NCI-H460 (cell line): ENCODE data around the gene C10orf53. TPM values are rescaled to one million over a fixed set of nuclear protein-coding genes. Genes with fewer than 3 reads are reported as not detected.

Source experiments
- DNase-seq: peaks from one replicate; pipeline ENCODE4 v3.0.0-alpha.2; 2016; ENCODE audit warnings: low read depth; ENCODE audit errors: extremely low read depth
- polyA plus RNA-seq: library from polyadenylated mRNA; depleted of rRNA; stranded (reverse); fragments of >200 nt; gene quantifications from 2 replicates; pipeline ENCODE4 v1.2.3, GENCODE V29; 2014; cell fraction: nucleus; rRNA removed
- total RNA-seq: library from RNA; depleted of rRNA; stranded (reverse); fragments of >200 nt; shearing (Covaris generic); gene quantifications from 2 replicates; pipeline ENCODE4 v1.2.3, GENCODE V29; 2014; rRNA removed

Gene C10orf53, protein sequence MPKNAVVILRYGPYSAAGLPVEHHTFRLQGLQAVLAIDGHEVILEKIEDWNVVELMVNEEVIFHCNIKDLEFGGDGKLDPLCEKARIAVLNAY
- total RNA-seq, result not detected in 2 replicates
- polyA plus RNA-seq, result not detected in 2 replicates

DNA sequence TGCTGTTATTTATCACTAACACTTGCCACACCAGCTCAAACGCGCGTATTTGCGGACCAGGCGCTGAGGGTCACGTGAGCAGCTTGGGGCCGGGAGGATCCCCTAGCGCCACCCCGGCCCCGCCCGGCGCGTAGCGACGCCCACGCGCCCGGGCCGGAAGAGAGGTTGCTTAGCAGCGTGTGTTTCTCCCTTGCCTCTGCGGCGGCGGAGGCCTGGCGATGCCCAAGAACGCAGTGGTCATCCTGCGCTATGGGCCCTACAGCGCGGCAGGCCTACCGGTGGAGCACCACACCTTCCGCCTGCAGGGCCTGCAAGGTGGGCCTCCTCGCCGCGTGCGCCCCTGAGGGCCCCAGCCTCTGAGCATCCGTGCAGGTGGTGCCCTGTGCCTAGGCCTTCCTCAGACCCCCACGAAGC is at the start of gene C10orf53:
C10orf53 (plus strand) TSS at position 172 of the 414 bp plus-strand sequence; CDS start at position 219, 47 bp downstream.
- peak; percentile 46 for DNase-seq

DNA sequence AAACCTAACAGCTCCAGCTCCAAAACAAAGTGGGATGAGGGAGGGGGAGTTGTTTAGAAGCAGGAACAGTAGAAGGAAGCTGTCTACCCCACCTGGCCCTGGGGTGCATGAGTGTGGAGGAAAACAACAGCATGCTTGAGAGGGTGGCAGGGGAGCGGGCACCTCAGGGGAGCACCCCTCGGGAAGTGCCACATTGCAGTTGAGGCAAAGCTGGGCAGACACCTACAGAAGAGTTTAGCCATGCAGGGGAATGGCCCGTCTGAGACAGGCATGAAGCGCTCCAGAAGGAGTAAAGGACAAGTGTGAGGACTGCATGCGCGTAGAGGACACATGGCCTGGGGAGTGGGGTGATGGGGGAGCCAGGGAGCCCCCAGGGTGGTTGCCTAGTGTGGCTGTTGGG is 47.5 kb upstream of the C10orf53 start:
- no peak for DNase-seq

DNA sequence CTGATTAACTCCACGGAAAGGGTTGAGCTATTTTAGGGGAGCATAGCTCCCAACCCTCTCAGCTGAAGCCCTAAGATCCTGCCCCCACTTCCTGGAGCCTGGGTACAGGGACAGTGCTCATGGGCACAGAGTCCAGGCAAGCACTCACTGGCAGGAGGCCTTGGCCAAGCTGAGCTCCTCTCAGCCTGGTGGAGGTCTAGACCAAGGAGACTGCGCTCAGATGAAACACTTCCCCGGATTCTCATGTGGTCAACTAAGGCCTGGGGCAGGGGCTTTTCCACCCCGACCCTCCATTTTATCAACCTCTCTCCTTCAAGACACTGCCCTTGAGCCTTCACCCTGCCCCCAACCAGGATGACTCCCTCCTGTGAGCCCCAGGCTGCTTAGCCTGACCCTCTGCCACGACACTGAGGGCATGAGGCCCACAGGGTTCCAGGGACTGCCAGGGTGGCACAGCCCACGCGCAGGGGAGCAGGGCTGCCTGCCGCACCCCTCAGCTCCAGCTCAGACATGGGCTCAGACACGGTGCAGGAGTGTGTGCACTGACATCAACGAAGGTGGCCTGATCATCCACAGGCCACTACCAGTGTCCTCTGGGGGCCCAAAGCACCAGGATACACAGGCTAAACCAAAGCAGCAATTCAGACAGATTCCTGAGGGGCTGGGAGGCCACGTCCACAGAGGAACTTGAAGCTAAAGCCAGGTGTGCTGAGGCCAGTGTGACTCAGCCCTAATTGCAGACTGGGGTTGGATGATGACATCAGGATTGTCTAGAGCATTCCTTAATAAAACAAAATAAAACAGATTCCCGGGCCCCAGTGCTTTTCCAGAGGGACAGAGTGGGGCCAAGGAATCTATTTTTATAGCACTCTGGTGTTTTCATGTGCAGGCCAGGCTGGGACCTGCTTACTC is 46.8 kb upstream of the C10orf53 start:
- DNase-seq, result no peak

DNA sequence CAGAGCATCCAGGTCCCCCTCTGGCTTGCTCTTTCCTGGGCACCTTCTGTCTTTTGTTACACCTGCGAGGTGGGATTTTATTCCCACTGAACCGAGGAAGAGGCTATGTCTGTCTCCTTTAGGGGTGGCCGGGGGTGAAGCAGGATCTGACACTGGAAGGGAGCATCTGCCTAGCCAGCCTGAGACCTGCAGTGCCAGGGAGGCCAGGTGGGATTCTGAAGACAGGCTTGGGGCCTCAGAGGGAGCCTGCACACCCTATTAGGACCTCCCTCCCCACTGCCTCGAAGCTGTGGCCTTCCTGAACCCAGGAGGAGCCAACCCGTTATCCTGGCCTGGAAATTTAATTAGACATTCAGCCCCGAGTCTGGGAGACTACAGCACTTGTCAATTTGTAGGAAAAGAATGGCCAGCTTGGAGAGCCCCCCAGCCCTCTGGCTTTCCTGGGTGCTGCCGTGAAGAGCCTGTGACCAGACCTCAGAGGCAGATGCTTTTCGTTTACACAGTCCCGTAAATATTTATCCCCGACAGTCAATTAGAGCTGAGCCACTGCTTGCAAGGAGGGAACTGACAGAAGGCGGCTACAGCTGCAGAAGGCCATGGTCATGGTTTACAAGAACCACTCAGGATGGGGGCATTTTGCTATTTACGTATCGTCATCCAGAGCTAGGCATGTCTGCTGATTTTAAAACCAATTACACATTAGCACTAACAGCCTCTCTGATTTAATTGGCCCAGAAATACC is 46.0 kb upstream of the C10orf53 start:
- no peak for DNase-seq

DNA sequence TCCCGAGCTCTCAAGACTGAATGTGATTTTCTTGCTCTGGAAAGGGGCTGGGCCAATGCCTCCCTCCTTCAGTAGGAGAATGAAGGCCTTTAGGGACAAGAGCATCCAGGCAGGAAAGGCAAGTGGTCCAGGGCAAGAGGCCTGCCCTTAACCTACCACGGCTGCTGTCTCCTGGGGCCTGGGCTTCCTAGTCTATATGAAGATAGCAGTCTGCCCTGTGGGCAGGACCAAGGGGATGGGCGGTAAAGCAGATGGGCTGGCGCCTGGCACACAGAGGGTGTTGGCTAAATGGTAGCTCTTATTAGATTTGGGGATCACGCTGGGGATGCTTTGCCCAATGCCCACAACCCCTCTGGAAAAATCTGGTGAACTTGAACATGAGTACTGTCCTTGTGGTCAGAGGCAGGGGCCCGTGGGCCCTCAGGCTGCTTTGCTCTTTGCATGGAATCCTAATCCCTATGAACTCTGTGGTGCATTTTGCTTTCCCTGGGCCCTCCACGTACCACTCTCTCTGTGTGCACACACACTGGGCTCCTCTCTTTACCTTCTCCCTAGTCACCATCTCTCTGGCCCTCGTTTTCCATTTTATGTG is 45.3 kb upstream of the C10orf53 start:
- DNase-seq, result no peak

DNA sequence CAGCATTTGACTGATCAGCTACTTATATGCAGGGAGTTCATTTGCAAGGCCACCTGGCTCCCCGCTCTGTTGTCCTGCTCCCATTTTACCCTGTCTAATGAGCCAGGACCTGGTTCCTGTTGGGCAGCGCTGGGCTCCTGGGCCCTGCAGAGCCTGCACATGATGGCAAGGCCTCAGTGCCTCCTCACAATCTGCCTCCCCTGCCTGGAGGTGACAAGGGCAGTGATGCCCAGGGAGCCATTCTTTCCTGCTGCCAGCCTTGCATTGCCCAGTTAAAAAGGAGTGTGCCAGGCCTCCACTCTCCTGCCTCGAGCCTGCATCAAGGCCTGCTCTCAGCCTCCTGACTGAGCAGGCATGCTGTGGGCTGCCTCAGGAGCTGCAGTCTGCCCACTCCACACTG is 37.1 kb upstream of the C10orf53 start:
- DNase-seq, result no peak

DNA sequence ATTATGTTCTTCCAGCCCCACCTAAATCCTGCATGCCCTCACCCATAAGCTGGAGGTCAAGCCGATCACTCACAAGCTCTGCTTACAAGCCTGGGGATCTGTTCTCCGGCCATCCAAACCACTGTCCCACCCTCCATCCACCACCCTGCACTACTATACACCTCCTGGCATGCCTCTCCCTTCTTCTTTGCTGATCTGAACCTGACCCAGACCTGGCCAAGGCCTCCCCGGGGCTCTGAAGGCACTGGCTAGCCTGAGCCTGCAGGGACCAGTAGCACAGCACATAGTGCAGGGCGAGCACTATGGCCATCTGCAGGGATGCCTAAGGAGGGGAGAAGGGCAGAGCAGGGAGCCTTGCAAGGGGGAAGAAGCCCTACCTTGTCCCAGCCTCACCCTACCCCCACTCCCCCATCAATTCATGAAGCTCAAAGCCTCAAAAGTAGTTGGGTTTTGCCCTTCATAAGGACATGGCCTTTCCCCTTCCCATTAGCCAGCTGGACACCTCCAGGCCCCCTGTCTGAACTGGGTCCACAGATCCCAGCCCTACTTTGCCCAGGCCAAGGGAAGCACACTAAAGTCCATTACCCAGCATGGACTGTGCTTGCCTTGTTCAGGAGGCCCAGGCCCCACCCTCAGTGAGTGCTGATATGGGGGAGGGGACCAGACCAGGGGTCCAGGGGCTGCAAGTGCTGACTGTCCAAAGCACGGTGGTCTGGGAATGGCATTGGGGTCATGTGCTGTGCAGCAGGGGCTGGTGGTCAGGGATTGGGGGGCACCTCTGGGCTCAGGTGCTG is 36.0 kb upstream of the C10orf53 start:
- no peak for DNase-seq

DNA sequence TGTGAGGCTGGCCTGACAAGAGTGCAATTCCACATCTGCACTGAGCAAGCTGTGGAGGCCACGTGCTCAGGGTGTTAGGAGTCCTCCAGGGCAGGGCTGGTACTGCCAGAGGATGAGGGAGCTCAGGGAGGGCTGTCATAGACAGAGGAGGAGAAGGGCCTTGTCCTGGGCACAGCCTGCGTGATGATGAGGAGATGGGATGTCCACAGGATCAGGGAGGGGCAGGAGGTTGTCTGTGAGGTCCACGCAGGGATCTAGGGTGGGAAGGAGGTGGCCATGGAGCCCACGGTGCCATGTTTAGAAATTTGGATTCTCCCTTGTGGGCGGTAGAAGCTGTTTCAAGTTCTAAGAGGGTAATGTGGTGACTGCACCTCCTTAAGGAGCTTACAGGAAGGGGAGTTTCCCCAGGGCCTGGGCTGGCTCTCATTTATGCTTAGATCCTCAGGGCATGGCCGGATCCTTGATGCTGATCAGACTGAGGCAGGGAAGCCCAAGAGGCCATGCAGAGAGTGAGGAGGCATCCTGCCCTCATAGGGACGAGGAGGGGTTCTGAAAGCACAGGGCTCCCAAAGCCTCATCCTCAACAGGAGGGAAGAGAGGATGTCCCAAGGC is 35.3 kb upstream of the C10orf53 start:
- no peak for DNase-seq

DNA sequence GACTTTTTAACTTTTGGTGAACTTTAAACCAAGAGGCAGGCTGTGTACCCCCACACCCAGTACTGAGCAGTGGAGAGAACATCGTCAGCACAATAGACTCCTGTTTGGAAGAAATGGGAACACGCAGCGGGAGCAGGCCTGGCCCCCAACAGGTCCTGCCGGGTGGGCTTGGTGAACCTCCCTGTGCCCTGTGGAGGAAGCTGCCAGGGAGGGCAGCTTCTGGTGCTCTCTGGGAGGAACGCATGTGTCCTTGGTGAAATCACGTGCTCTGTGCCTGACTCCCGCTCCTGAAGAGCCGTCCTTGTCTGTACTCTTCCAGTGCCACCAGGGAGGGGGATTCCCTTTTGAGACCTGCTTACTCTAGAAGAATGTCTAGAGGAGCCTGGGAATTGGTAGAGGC is 34.0 kb upstream of the C10orf53 start:
- DNase-seq, result no peak

DNA sequence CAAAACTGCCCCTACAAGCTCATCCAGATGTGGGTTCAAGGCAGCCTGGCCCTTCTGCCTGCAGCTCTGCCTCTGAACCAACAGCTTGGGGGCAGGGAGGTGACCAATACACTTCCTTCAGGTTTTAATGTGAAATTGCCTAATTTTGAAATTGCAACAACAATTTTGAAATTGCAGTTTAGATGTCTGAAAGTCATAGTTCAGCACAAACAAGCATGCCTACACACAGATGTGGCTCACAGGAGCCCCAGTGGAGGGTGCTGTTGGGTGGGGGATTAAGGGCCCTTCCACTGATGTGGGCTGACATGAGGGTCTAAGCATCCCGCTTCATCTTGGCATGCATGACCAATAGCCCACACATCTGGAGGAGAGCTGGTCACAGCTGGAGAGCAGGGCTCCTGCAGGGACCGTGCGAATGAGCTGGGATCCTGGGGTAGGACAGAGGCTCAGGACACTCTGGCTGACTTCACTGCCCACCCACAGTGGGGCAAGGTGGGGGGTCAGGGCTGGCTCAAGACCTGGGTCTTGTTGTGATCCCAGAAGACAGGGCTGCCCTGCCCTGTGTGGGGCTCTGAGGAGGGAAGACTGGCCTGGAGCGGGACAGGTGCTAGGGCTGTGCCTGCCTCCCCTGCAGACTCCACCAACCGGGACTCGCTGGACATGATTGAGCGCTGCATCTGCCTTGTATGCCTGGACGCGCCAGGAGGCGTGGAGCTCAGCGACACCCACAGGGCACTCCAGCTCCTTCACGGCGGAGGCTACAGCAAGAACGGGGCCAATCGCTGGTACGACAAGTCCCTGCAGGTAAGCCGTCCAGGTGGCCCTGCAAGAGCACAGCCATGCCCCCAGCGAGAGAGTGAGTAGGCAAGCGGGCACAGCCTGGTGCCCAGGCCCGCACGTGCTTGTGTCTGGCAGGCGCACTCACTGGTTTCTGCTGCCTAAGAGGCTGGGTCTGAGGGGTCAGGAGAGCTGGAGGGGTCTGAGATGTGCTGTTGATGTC is 33.3 kb upstream of the C10orf53 start:
- DNase-seq, result no peak

DNA sequence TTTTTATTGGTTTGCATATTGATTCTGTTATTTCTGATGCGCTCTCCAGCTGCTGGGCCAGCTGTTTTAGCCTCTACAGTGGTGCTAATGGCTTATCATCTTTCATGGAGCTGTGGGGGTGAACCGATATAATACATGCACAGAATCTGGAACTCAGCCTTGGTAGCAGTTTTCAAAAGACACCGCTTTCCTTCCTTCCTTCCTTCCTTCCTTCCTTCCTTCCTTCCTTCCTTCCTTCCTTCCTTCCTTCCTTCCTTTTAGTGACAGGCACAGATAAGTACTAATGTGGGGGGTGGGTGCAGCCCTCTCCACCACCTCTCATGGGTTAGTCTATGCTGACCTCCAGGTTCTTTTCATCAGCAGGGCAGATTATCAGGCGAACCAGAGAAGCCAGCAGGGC is 31.9 kb upstream of the C10orf53 start:
- no peak for DNase-seq

DNA sequence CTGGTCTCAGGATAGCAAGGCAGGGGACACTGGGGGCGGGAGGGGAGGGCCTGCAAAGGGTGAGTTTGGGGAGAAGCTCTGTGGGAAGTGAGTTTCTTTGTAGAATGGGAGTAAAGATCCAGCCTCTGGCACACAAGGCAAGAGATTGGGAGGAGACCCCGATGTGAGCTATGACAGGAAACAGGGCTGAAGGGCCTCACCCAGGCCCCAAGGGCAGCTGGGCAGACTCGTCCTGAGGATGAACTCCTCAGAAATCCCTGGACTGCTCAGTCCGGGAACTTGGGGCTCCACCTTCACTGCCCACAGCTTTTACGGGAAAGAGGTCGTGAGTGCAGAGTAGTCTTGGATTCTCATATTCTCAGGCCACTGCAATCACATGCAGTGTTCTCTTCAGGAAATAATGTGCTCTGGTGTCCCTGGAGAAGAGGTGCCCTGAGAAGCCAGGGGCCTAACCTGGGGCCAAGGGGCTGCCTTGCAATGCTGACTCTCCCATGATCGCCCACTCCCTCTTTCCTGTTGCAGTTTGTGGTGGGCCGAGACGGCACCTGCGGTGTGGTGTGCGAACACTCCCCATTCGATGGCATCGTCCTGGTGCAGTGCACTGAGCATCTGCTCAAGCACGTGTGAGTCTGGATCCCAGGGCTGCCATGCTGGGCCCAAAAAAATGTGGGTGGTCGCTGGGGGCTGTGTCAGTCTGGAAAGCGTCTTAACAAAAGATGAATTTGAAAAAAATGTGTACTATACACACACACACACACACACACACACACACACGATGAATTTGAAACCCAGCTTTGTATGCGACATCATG is 31.3 kb upstream of the C10orf53 start:
- DNase-seq, result no peak

DNA sequence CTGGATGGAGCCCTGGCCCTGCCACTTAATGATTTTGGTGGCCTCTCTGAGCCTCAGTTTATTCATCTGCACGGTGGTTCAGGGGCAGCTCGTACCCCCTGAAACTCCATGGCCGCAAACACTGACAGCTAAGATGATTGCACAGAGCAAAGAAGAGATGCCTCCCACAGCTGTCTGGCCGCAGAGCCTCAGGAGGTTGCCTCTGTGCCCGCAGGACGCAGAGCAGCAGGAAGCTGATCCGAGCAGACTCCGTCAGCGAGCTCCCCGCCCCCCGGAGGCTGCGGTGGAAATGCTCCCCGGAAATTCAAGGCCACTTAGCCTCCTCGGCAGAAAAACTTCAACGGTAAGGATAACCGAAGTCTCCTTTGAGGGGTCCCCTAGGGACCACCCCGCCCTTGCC is 30.2 kb upstream of the C10orf53 start:
- DNase-seq, result no peak

DNA sequence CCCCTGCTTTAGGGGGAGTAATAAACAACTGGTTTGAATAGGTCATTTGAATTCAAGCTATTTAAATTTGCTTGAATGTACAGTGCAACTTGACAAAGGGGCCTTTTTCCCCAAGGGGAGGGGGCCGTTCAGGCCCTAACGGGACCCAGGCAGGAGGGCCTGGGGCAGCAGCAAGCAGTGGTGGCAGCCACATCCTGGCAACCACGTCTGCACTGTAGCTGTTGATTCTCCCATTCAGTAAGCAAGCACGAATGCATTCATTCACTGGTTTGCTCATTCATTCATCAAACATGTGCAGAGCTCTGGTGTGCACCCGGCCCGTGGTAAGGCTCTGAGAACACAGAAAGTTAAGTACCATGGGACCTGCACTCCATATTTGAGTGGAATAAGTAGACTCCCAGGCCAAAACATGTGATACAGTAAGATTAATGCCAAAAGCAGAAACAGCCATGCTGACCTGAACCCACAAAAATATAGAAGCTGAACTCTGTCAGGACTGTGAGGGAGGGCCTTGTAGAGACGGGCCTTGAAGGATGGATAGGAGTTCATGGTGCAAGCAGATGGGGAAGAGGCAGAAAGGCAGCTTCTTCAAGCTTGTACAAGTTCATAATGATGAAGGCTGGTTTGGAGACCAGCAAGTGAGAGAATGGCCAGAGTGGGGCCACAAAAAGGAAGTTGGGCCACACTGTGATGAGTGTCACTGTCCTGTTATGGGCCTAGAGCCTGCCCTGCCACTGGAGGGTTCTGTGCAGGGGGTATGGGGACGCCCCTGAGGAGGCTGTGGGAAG is 29.3 kb upstream of the C10orf53 start:
- DNase-seq, result no peak

DNA sequence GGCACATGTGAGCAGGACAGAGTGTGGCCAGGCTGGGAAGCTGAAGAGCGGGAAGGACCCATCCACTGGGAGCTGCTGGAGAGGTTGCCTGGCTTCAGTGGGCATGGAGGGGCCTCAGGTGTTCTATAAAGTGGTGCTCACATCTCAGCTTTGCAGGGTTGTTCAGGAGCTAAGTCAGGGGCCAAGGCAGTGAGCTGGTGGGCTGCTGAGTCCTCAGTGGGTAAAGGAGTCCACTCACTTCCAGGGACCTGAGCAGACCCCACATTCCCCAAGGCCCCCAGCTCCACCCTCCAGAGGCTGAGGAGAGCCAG is 28.8 kb upstream of the C10orf53 start:
- no peak for DNase-seq

DNA sequence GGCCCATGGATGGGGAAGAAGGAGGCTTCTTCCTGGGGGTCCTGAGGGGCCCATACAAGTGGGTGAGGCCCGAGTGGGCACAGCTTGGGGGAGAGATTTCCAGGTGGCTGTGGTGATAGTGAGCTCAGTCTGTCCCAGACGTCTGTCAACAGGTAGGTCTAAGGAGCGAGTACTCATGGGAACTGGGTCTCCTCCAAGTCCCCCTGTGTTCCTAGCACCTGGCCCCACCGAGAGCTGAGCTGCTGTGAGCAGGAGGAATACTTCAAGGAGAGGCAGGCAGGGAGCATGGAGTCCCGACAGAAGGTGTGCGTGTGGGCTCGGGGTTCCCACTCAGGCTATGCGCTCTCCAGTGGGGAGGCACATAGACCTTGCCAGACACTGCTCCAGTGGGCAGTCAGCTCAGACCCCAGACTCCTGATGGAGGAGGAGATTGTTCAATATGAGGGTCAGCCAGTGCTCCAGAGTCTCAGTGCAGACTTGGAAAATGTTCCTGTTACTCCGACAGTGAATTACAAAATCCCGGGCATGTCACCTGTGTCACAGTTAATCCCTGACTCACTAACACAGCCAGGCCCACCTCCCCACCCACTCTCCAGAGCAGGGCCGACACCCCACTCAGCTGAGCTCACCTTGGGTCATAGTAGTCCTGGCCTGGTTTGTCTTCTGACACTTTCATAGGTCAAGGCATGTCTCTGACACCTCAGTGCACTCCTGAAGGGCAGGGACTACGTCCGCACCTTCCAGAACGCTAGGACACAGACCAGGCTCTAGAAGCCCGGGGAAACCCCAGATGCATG is 28.2 kb upstream of the C10orf53 start:
- DNase-seq, result no peak
